NB4 (cell line): ENCODE data around the gene GYS2.

ENCODE experiments used
- CTCF ChIP-seq: IDR thresholded peaks from one replicate; pipeline ENCODE4 v1.5.1; 2012; ENCODE audit warnings: low read depth, low read length
- MAX ChIP-seq: IDR thresholded peaks from 2 replicates; pipeline ENCODE4 v1.6.1; 2011; ENCODE audit warnings: low read depth, low read length
- POLR2A ChIP-seq: IDR thresholded peaks from 2 replicates; pipeline ENCODE4 v1.6.1; 2011; ENCODE audit warnings: mild to moderate bottlenecking; ENCODE audit not compliant: insufficient read length; ENCODE audit errors: extremely low read depth

- TF ChIP-seq POLR2A (no peak), CTCF (no peak), MAX (no peak)
Observed at GRCh38 chr12:21600196-21600595, 4.5 kb downstream of the GYS2 start.
